ENCODE results near the gene CLDN15. TPM values are rescaled to one million over a fixed set of nuclear protein-coding genes. Genes with fewer than 3 reads are reported as not detected.
"Not testable (repeated sequence)": the region's sequence is repeated elsewhere in the genome, so short reads cannot be mapped to it uniquely, and the experiment has no call there.

The CLDN15 gene
- total RNA-seq, 8 experiments from 2014 or later = 2.5 to 12.2 (median 4.8) TPM

DNA sequence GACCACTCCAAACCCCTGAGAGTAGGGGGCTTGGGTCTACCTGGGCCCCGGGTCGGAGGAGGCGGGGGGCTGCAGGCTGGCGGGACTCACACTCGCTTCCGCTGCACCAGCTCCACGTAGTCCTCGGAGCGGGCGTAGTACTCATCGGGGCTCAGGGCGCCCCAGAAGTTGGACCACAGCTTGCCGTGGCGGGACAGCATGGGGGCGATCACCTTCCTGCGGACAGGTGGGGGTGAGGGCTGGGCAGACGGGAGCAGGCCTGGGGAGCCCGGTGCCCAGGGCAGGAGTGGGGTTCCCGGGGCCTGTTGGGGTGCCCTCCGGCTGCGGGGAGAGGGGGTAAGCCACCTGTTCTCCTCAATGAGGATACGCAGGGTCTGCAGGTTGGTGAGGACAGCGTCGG lies 26.1 kb downstream of the CLDN15 start:
- no peak for ATAC-seq (replicated peaks in 6 of 8)
- H3K4me3 ChIP-seq = no peak overlapping the region
- H3K4me1 ChIP-seq (replicated peaks in 1 of 2) = peaks cover 5 to 6% of the 10 kb centered on the region in 2 donors
- in situ Hi-C loops (cut with MboI; ENCODE audit: low pct_unique_long_range_greater_than_20kb in 2 of 9, low sequenced_read_pairs in 9 of 9, unreplicated experiment in 9 of 9) = no loop called here
- no peak overlapping the region for H3K27ac ChIP-seq
- WGBS, 10 experiments = 100% methylated on average over 1 of the region's 24 CpGs; no CpG with 5 or more reads in 9 of the 10 experiments

DNA sequence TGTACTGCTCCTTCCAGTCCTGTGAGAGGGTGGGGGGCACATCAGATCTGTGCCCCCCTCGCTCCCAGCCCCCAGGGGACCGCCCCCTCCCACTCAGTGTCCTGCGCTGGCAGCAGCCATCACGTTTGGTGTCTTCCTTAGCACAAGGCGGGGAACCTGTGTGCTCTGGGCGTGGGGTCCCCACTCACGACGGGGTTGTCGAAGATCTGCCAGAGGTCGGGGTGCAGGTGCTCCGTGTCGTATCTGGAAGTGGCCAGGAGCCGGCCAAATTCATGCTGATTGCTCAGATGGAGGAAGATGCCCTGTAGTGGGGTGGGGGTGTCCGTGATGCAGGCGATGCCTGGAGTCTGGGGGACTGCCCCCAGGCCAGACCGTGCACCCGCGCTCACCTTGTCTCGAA lies 27.5 kb downstream of the CLDN15 start:
- no peaks in the 10 kb centered on the region for H3K4me1 ChIP-seq (replicated peaks in 1 of 2)
- in situ Hi-C loops (cut with MboI; ENCODE audit: low pct_unique_long_range_greater_than_20kb in 2 of 9, low sequenced_read_pairs in 9 of 9, unreplicated experiment in 9 of 9) = no loop called here
- H3K4me3 ChIP-seq = no peak overlapping the region
- no peak overlapping the region for H3K27ac ChIP-seq
- ATAC-seq (replicated peaks in 6 of 8) = peak in 1 of 8 experiments; percentile 11
- WGBS, 10 experiments = 80 to 100% (median 90%) methylated on average over 1 to 3 of the region's 19 CpGs; no CpG with 5 or more reads in 7 of the 10 experiments

DNA sequence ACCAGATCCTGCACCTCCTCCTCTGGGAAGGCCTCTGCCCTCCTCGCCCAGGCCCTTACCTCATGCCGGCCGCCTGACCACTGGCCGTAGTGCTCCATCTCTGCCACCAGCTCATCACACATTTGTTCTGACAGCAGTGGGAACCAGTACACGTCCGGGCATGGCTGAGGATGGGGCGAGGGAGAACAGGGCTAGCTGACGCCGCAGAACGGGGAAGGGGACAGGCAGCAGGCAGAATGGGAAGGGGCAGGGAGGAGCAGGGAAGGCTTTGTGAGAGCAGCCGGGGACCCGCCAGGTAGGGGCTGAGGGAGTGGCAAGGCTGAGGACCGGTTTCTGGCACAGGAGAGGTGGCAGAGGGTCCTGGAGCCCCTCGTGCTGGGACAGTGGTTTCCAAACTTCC lies 28.8 kb downstream of the CLDN15 start:
- ATAC-seq (replicated peaks in 6 of 8) = no peak
- Histone ChIP-seq H3K27ac (no peak overlapping the region), H3K4me1 (replicated peaks in 1 of 2) (no peaks in the 10 kb centered on the region), H3K4me3 (no peak overlapping the region)
- in situ Hi-C loops (cut with MboI; ENCODE audit: low pct_unique_long_range_greater_than_20kb in 2 of 9, low sequenced_read_pairs in 9 of 9, unreplicated experiment in 9 of 9) = no loop called here
- 58 to 100% (median 97%) methylated on average over 1 to 7 of the region's 14 CpGs; no CpG with 5 or more reads in 6 of the 10 experiments for WGBS, 10 experiments

DNA sequence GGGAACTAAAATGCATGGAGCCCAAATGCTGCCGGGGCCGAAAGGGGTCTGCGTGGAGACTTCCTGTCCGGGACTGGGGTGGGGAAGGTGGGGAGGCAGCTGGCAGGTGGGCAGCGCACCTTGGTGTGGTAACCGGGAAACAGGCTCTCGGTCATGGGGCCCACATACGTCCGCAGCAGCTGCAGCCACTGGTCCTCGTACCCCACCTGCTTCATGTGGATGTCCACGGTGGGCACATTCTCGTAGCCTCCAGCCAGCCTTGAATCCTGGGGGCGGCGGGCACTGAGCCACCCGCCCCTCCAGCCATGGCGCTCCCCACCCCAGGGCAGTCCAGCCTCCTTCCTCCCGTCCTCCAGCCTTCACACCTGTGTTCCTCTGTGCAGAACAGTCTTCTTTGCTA lies 30.1 kb downstream of the CLDN15 start:
- WGBS, 10 experiments = 80% methylated on average over 1 of the region's 17 CpGs; no CpG with 5 or more reads in 9 of the 10 experiments

DNA sequence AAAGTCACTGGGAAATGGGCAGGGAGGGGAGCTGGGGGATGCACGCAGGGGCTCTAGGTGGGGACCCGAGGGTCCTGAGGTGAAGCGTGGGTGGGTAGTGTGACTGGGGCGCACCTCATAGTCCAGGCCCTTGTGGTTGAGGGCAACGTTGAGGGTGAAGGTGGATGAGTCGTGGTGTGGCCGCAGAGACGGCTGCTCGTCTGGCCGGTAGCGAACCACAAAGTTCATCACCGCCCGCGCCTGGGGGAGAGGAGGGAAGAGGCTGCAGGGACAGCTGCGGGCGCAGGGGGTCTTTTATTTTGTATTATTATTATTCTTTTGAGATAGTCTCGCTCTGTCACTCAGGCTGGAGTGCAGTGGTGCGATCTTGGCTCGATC lies 30.9 kb downstream of the CLDN15 start:
- H3K4me1 ChIP-seq (replicated peaks in 1 of 2) = peaks cover 0 to 5% of the 10 kb centered on the region in 2 donors
- WGBS, 10 experiments = 100% methylated on average over 2 of the region's 19 CpGs; no CpG with 5 or more reads in 8 of the 10 experiments
- no peak overlapping the region for H3K4me3 ChIP-seq
- in situ Hi-C loops (cut with MboI; ENCODE audit: low pct_unique_long_range_greater_than_20kb in 2 of 9, low sequenced_read_pairs in 9 of 9, unreplicated experiment in 9 of 9) = no loop called here
- no peak overlapping the region for H3K27ac ChIP-seq
- peak in 1 of 8 experiments; percentile 15 for ATAC-seq (replicated peaks in 6 of 8)

More for the DNA sequence above, 30.1 kb downstream of the CLDN15 start:
- no peaks in the 10 kb centered on the region for H3K4me1 ChIP-seq (replicated peaks in 1 of 2)
- ATAC-seq (replicated peaks in 6 of 8) = no peak
- no peak overlapping the region for H3K4me3 ChIP-seq
- no peak overlapping the region for H3K27ac ChIP-seq
- in situ Hi-C loops (cut with MboI; ENCODE audit: low pct_unique_long_range_greater_than_20kb in 2 of 9, low sequenced_read_pairs in 9 of 9, unreplicated experiment in 9 of 9) = no loop called here

DNA sequence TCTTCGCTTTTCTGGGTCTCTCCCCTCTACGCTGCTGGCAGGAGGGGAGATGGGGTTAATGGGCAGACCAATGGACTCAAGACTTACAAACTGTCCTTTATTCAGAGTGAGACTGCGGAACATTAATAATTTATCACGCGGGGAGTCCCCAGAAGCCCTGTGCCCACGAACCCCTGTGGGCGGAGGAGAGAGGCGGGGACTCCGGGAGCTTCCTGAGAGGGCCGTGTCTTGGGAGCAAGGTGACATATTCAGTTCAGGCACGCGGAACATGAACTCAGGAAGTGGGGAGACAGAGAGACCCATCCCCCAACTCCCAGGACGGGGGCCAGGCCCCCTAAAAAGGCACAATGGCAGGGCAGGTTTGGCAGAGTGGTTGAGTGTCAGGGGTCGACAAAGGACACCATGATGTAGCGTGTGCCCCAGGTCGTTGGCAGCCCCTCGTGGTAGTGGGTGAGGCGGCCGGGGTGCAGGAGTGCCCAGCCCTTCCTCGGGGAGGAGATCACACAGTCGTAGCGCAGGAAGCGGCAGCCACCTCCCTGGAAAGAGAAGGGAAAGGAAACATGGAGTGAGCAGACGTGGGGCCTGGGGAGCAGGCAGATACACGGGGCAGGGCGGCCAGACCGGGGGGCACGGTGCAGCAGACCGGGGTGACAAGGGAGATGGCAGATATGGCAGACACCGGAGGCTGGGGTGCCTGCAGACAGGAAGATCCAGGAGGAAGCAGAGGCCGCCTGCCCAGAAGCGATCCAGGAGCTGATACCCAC lies 31.5 kb downstream of the CLDN15 start:
- Histone ChIP-seq H3K27ac (no peak overlapping the region), H3K4me3 (no peak overlapping the region), H3K4me1 (replicated peaks in 1 of 2) (peaks cover 0 to 8% of the 10 kb centered on the region in 2 donors)
- WGBS, 10 experiments = 50 to 100% (median 80%) methylated on average over 1 to 10 of the region's 32 CpGs; no CpG with 5 or more reads in 3 of the 10 experiments
- in situ Hi-C loops (cut with MboI; ENCODE audit: low pct_unique_long_range_greater_than_20kb in 2 of 9, low sequenced_read_pairs in 9 of 9, unreplicated experiment in 9 of 9) = no loop called here
- no peak for ATAC-seq (replicated peaks in 6 of 8)

DNA sequence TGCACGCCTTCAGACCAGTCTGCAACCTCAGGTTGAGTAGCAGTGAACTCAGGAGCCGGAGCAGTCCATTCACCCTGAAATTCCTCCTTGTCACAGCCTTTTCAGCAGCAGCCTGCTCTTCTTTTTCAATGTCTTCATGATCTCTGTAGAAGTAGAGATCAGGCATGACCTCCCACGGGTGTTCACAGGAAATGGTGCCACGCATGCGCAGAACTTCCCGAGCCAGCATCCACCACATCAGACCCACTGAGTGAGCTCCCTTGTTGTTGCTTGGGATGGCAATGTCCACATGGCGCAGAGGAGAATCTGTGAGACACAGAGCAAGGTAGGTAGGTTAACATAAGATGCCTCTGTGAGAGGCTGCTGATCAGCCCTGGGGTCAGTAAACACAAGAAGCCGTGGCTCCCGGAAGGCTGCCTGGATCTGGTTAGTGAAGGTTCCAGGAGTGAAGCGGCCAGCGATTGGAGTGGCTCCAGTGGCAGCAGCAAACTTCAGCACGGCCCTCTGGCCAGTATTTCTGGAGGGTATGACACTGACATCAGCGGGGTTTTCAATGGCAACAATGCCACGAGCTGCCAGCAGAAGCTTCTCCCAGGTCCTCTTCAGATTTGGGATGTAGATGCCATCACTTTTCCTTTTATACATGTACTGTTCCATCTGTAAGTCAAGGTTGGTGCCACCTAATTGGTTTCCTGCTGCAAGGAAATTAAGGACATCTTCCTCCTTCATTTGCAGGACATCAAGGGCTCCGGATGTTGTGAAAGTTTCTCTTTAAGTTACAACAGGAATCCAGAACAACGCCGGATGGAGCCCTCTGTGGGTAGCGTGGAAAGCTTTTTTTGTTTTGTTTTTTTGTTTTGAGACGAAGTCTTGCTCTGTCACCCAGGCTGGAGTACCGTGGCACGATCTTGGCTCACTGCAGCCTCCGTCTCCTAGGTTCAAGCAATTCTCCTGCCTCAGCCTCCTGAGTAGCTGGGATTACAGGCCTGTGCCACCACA lies 33.6 kb downstream of the CLDN15 start:
- H3K4me3 ChIP-seq; H3K27ac ChIP-seq; ATAC-seq (replicated peaks in 6 of 8); in situ Hi-C loops (cut with MboI; ENCODE audit: low pct_unique_long_range_greater_than_20kb in 2 of 9, low sequenced_read_pairs in 9 of 9, unreplicated experiment in 9 of 9): not testable (repeated sequence)
- peaks cover 0 to 15% of the 10 kb centered on the region in 2 donors for H3K4me1 ChIP-seq (replicated peaks in 1 of 2)
- 21 to 100% (median 64%) methylated on average over 1 to 9 of the region's 22 CpGs for WGBS, 10 experiments

DNA sequence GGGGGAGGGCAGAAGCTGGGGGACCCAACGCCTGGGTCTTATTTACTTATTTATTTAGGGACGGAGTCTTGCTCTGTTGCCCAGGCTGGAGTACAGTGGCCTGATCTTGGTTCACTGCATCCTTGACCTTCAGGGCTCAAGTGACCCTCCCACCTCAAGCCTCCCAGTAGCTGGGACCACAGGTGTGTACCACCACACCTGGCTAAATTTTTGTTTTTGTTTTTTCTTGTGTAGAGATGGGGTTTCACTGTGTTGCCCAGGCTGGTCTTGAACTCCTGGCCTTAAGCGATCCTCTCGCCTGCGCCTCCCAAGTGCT lies 35.0 kb downstream of the CLDN15 start:
- Histone ChIP-seq H3K27ac (no peak overlapping the region), H3K4me3 (no peak overlapping the region), H3K4me1 (replicated peaks in 1 of 2) (peaks cover 0 to 15% of the 10 kb centered on the region in 2 donors)
- ATAC-seq (replicated peaks in 6 of 8) = no peak
- in situ Hi-C loops (cut with MboI; ENCODE audit: low pct_unique_long_range_greater_than_20kb in 2 of 9, low sequenced_read_pairs in 9 of 9, unreplicated experiment in 9 of 9) = no loop called here
- 20 to 100% (median 60%) methylated on average over 1 to 3 of the region's 5 CpGs; no CpG with 5 or more reads in 5 of the 10 experiments for WGBS, 10 experiments

DNA sequence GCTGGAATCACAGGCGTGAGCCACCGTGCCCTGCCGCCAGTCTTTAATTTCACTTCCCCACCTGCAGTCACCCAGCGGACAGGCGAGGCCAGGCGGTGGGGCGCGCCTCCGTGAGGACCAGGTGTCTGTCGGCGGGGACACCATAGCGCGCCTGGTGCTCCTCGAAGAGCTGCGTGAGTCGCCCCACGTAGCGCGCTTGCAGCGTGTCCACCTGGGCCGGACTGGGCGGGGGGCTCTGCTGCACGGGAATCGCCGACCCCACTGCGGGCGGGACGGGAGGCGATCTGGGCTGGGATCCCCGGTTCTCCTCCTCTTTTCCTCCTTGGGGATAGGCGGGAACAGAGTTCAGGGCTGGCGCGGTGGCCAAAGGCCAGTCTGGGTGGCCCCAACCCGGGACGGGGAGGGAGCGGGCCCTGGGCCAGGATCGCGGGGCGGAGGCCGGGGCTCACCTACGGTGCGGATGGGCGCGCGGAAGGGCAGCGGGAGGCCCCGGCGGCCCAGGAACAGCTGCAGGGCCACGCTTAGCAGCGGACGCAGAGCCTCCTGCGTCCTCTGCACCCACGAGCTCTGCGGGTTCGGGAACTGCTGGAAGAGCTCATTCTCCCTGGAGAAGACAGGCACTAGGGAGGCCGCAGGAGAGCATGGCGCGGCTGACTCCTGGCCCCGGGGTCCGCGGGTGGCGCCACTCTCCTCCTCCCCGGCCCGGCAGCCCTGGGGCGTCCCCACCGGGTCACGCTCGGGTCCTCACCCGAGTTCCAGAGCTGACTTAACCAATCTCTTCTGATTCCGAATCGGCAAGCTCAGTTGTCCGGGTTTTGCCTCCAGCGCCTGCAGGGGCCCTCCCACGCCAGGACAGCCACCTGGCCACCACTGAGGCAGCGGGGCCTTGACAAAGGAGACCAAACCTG lies 35.7 kb downstream of the CLDN15 start:
- in situ Hi-C loops (cut with MboI; ENCODE audit: low pct_unique_long_range_greater_than_20kb in 2 of 9, low sequenced_read_pairs in 9 of 9, unreplicated experiment in 9 of 9) = no loop called here
- ATAC-seq (replicated peaks in 6 of 8) = peak in 6 of 8 experiments; percentile 14 to 65 (median 40)
- H3K4me3 ChIP-seq = no peak overlapping the region
- no peak overlapping the region for H3K27ac ChIP-seq
- WGBS, 10 experiments = 0 to 90% (median 29%) methylated on average over 1 to 8 of the region's 75 CpGs; no CpG with 5 or more reads in 4 of the 10 experiments
- peaks cover 0 to 15% of the 10 kb centered on the region in 2 donors for H3K4me1 ChIP-seq (replicated peaks in 1 of 2)

DNA sequence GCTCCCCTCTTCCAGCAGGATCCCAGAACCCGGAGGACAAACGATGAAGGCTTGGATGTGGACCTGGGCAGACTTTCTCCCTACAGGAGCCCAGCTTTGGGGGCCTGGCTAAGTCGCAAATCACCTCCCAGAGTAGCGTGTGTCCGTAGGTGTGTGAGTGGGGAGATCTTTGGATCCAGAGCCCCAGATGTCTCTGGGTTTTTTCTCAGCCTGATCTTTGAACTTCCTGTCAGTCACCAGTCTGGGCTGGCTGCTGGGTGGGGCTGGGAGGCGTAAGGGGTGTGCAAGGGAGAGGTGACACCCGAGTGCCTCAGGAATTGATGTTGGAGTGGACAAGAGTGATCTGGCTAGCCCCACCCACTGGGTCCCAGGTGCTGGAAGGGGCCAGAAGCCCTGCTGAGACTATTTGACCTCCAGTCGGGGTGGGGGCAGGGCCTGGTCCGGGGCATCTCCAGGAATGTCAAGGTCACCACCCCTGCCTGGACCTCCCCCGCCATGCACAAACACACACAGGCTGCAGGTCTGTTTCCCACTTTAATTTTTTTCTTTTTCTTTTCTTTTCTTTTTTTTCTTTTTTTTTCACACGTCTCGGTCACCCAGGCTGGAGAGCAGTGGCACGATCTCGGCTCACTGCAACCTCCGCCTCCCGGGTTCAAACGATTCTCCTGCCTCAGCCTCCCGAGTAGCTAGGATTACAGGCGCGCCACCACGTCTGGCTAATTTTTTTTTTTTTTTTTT lies 36.6 kb downstream of the CLDN15 start, which contains the start of gene MOGAT3:
TSS of gene MOGAT3 (minus strand) at position 175 of the 738 bp plus-strand sequence. CDS start 182 bp downstream, outside the sequence.
- peaks cover 0 to 15% of the 10 kb centered on the region in 2 donors for H3K4me1 ChIP-seq (replicated peaks in 1 of 2)
- H3K27ac ChIP-seq = no peak within 1 kb of the TSS
- in situ Hi-C loops (cut with MboI; ENCODE audit: low pct_unique_long_range_greater_than_20kb in 2 of 9, low sequenced_read_pairs in 9 of 9, unreplicated experiment in 9 of 9) = no loop called here
- H3K4me3 ChIP-seq = no peak within 1 kb of the TSS
- ATAC-seq (replicated peaks in 6 of 8) = peak in 3 of 8 experiments; percentile 29 to 46 (median 37)
- 19 to 67% (median 49%) methylated on average over 2 to 17 of the region's 21 CpGs; no CpG with 5 or more reads in 1 of the 10 experiments for WGBS, 10 experiments

DNA sequence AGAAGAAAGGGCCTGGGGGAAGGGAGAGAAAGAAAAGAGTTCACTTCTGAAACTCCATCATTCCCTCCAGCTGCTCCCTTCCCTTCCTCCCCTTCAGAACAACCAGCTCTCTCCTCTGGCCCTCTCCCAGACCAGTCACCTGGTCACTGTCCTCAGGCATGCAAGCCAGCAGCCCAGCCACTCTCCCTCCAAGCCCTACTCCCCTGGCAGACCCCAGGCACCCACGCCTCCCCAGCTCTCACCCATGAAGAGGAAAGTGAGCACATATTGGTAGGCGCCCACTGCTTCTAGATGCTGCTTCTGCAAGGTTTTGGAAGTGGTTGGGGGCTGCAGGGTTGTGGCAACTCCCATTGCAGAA lies 37.1 kb downstream of the CLDN15 start:
- no peak overlapping the region for H3K27ac ChIP-seq
- in situ Hi-C loops (cut with MboI; ENCODE audit: low pct_unique_long_range_greater_than_20kb in 2 of 9, low sequenced_read_pairs in 9 of 9, unreplicated experiment in 9 of 9) = no loop called here
- no peak overlapping the region for H3K4me3 ChIP-seq
- no CpG with 5 or more reads among the region's 2 CpGs for WGBS, 10 experiments
- peaks cover 0 to 15% of the 10 kb centered on the region in 2 donors for H3K4me1 ChIP-seq (replicated peaks in 1 of 2)
- no peak for ATAC-seq (replicated peaks in 6 of 8)

DNA sequence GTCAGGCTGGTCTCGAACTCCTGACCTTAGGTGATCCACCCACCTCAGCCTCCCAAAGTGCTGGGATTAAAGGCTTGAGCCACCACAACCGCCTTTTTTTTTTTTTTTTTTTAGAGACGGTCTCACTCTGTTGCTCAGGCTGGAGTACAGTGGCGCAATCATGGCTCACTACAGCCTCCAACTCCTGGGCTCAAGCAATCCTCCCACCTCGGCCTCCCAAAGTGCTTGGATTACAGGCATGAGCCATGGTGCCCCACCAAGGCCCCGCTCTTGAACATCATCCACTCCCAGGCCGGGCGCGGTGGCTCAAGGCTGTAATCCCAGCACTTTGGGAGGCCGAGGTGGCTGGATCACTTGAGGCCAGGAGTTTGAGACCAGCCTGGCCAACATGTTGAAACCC lies 38.1 kb downstream of the CLDN15 start:
- not testable (repeated sequence) for H3K4me3 ChIP-seq; H3K27ac ChIP-seq; ATAC-seq (replicated peaks in 6 of 8)
- H3K4me1 ChIP-seq (replicated peaks in 1 of 2) = peaks cover 0 to 15% of the 10 kb centered on the region in 2 donors
- WGBS, 10 experiments = 67 to 100% (median 85%) methylated on average over 1 to 5 of the region's 10 CpGs; no CpG with 5 or more reads in 5 of the 10 experiments
- in situ Hi-C loops (cut with MboI; ENCODE audit: low pct_unique_long_range_greater_than_20kb in 2 of 9, low sequenced_read_pairs in 9 of 9, unreplicated experiment in 9 of 9) = loop anchor here in 1 of 9 experiments (25.0 kb wide), 1 partner anchor 312 kb away; the partner anchor contains the start of genes ACHE, SRRT and UFSP1

Measured in motor neuron (in vitro differentiated cells).